ENCODE measurements around the gene OR6B1. TPM values are rescaled to one million over a fixed set of nuclear protein-coding genes. Genes with fewer than 3 reads are reported as not detected.

Gene OR6B1
- total RNA-seq, 4 donors from 2014 or later: not detected

DNA sequence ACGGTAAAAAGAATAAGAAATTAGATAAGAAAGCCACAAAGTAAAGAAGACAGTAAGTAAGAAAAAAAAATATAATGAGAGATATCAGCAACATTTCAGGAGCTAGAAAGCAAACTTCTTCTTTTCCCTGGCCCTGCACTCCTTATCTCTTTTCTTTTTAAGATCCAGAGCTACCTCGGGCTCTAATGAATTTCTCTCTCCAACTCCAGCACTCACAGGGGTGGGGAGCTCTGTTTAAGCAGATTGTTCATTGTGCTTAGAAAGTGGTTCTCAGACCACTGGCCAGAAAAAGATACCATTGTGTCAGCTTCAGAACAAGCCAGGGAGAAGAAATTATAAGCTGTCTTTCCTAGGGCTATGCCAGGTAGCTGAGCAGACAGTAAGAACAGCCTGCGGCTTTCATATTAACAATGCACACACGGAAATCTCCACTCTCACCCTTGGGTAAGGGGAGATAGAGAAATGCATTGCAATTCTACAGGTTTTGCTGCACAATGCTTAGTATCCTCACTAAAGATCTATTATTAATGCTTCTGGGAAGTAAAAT lies 26.2 kb upstream of the OR6B1 start:
- no peaks in the 10 kb centered on the region for H3K9me3 ChIP-seq
- H3K4me3 ChIP-seq: no peak overlapping the region
- WGBS, 2 donors (ENCODE audit: low coverage in 1 of 2): 47 to 52% methylated on average over 4 of the region's 4 CpGs
- intact Hi-C loops (cut with DNase I; ENCODE audit: low total_unique reads) (loop anchor here (5.0 kb wide), 1 partner anchor 517 kb away; no protein-coding TSS in a partner anchor), in situ Hi-C loops (cut with MboI; ENCODE audit: low pct_ligation_motif_present in 1 of 4, low pct_unique_long_range_greater_than_20kb in 1 of 4, low sequenced_read_pairs in 3 of 4) (no loop called here)
- H3K36me3 ChIP-seq: no peaks in the 10 kb centered on the region
- H3K4me1 ChIP-seq: peaks cover 0 to 4% (median 0%) of the 10 kb centered on the region in 4 donors
- H3K27me3 ChIP-seq: no peaks in the 10 kb centered on the region
- TF ChIP-seq POLR2AphosphoS5 (IDR thresholded peaks at IDR 0.05) (no peak), POLR2A (IDR thresholded peaks at IDR 0.05) (no peak), EP300 (IDR thresholded peaks at IDR 0.05; ENCODE audit: low read depth) (no peak)
- TF ChIP-seq, protein P1, sequence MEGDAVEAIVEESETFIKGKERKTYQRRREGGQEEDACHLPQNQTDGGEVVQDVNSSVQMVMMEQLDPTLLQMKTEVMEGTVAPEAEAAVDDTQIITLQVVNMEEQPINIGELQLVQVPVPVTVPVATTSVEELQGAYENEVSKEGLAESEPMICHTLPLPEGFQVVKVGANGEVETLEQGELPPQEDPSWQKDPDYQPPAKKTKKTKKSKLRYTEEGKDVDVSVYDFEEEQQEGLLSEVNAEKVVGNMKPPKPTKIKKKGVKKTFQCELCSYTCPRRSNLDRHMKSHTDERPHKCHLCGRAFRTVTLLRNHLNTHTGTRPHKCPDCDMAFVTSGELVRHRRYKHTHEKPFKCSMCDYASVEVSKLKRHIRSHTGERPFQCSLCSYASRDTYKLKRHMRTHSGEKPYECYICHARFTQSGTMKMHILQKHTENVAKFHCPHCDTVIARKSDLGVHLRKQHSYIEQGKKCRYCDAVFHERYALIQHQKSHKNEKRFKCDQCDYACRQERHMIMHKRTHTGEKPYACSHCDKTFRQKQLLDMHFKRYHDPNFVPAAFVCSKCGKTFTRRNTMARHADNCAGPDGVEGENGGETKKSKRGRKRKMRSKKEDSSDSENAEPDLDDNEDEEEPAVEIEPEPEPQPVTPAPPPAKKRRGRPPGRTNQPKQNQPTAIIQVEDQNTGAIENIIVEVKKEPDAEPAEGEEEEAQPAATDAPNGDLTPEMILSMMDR (IDR thresholded peaks at IDR 0.05): no peak
- no peak for DNase-seq
- peak overlapping the region in 1 of 4 donors; percentile 44 for H3K27ac ChIP-seq

DNA sequence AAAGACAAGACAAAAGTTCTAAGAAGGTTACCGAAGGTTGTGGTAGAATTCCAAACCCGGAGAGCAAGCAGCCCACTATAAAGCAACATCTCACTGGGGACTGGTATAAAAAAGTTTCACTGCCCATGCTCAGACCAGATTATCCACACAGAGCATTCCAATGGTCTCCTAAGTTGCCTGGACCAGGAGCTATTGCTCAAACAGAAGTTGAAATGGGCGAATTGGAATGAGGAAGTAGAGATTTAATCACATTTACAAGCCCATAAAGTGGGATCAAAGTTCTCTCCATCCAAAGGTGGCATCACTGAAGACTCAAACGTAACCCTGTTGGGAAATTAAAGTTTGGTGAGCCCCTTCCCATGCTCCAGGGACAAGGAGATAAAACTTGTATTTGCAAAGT lies 25.7 kb upstream of the OR6B1 start:
- H3K4me1 ChIP-seq: peaks cover 0 to 4% (median 0%) of the 10 kb centered on the region in 4 donors
- H3K27me3 ChIP-seq: no peaks in the 10 kb centered on the region
- H3K27ac ChIP-seq: peak overlapping the region in 1 of 4 donors; percentile 44
- WGBS, 2 donors (ENCODE audit: low coverage in 1 of 2): 23 to 30% methylated on average over 4 of the region's 4 CpGs
- H3K4me3 ChIP-seq: no peak overlapping the region
- H3K9me3 ChIP-seq: no peaks in the 10 kb centered on the region
- in situ Hi-C loops (cut with MboI; ENCODE audit: low pct_ligation_motif_present in 1 of 4, low pct_unique_long_range_greater_than_20kb in 1 of 4, low sequenced_read_pairs in 3 of 4) (no loop called here), intact Hi-C loops (cut with DNase I; ENCODE audit: low total_unique reads) (loop anchor here (5.0 kb wide), 1 partner anchor 517 kb away; no protein-coding TSS in a partner anchor)
- TF ChIP-seq POLR2AphosphoS5 (IDR thresholded peaks at IDR 0.05) (peak in 1 of 3 donors; percentile 44), POLR2A (IDR thresholded peaks at IDR 0.05) (no peak)
- no peak for DNase-seq
- no peaks in the 10 kb centered on the region for H3K36me3 ChIP-seq

DNA sequence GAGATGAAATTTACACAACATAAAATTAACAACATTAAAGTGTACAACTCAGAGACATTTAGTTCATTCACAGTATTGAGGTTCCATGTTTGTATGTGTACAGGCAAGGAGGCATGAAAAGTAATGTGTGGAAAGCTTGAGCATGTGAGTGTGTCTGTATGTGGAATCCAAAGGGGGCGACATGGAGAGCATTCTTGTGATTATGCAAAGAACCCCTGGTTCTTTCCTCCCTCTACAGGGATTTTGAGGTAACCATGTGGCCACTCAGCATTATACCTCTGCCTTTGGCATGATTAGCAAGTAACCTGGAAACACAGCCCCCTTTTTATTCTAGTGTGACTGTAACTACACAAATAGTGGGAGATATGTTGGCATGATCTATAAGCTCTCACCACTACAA lies 24.5 kb upstream of the OR6B1 start:
- TF ChIP-seq, protein P1 (IDR thresholded peaks at IDR 0.05): no peak
- TF ChIP-seq POLR2A (IDR thresholded peaks at IDR 0.05) (no peak), POLR2AphosphoS5 (IDR thresholded peaks at IDR 0.05) (no peak), EP300 (IDR thresholded peaks at IDR 0.05; ENCODE audit: low read depth) (no peak)
- no peak overlapping the region for H3K27ac ChIP-seq
- 83 to 85% methylated on average over 1 of the region's 1 CpG for WGBS, 2 donors (ENCODE audit: low coverage in 1 of 2)
- H3K36me3 ChIP-seq: no peaks in the 10 kb centered on the region
- in situ Hi-C loops (cut with MboI; ENCODE audit: low pct_ligation_motif_present in 1 of 4, low pct_unique_long_range_greater_than_20kb in 1 of 4, low sequenced_read_pairs in 3 of 4) (no loop called here), intact Hi-C loops (cut with DNase I; ENCODE audit: low total_unique reads) (no loop called here)
- no peaks in the 10 kb centered on the region for H3K9me3 ChIP-seq
- DNase-seq: no peak
- no peaks in the 10 kb centered on the region for H3K27me3 ChIP-seq
- no peak overlapping the region for H3K4me3 ChIP-seq
- peaks cover 0 to 4% (median 0%) of the 10 kb centered on the region in 4 donors for H3K4me1 ChIP-seq

DNA sequence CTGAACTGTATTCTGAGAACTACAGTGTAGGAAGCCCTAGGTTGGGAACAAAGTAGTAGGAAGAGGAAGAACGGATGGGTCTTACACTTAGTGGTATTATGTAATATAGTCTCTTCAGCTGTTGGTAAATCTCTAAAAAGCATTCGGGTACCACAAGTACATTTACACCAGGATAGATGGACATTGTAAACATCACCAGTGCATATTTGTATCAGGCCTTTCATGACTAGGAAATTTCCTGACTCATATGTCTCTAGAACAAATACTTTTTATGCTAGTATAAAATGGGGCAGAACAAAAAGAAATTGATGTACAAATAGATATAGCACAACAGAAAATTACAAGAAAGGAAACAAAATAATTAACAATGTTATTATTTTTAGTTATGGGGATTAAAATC lies 21.5 kb upstream of the OR6B1 start:
- DNase-seq: no peak
- no peaks in the 10 kb centered on the region for H3K27me3 ChIP-seq
- H3K36me3 ChIP-seq: no peaks in the 10 kb centered on the region
- in situ Hi-C loops (cut with MboI; ENCODE audit: low pct_ligation_motif_present in 1 of 4, low pct_unique_long_range_greater_than_20kb in 1 of 4, low sequenced_read_pairs in 3 of 4): no loop called here
- 75 to 83% methylated on average over 2 of the region's 2 CpGs for WGBS, 2 donors (ENCODE audit: low coverage in 1 of 2)
- H3K9me3 ChIP-seq: no peaks in the 10 kb centered on the region
- H3K27ac ChIP-seq: no peak overlapping the region
- TF ChIP-seq EP300 (IDR thresholded peaks at IDR 0.05; ENCODE audit: low read depth) (no peak), POLR2AphosphoS5 (IDR thresholded peaks at IDR 0.05) (no peak), POLR2A (IDR thresholded peaks at IDR 0.05) (no peak)
- TF ChIP-seq, protein P1 (IDR thresholded peaks at IDR 0.05): no peak
- H3K4me3 ChIP-seq: no peak overlapping the region
- intact Hi-C loops (cut with DNase I; ENCODE audit: low total_unique reads): no loop called here
- H3K4me1 ChIP-seq: peaks cover 0 to 4% (median 0%) of the 10 kb centered on the region in 4 donors

DNA sequence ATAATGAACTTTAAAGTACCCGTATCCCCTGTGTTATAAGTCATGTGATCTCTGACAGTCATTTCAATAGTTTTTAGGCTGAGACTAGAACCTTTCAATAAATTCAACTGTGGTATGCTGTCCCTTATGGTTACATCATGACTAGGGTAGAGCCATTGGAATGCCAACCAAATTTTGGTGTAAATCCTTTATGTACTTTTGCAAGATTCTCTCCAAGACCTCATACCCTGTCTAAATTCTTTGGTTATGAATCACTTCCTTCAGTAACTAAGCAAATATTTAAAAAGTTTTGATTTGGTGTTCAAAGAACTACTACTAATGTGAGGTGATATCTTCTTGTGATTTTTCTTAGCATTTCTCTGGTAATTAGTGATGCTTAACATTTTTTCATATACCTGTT lies 20.8 kb upstream of the OR6B1 start:
- intact Hi-C loops (cut with DNase I; ENCODE audit: low total_unique reads): no loop called here
- 75 to 86% methylated on average over 1 of the region's 1 CpG for WGBS, 2 donors (ENCODE audit: low coverage in 1 of 2)
- in situ Hi-C loops (cut with MboI; ENCODE audit: low pct_ligation_motif_present in 1 of 4, low pct_unique_long_range_greater_than_20kb in 1 of 4, low sequenced_read_pairs in 3 of 4): no loop called here

More for the DNA sequence above, 20.8 kb upstream of the OR6B1 start:
- no peak overlapping the region for H3K27ac ChIP-seq
- TF ChIP-seq POLR2AphosphoS5 (IDR thresholded peaks at IDR 0.05): no peak
- no peak for TF ChIP-seq POLR2A (IDR thresholded peaks at IDR 0.05)
- no peak for TF ChIP-seq EP300 (IDR thresholded peaks at IDR 0.05; ENCODE audit: low read depth)
- TF ChIP-seq, protein P1 (IDR thresholded peaks at IDR 0.05): no peak
- H3K36me3 ChIP-seq: no peaks in the 10 kb centered on the region
- no peaks in the 10 kb centered on the region for H3K27me3 ChIP-seq
- no peaks in the 10 kb centered on the region for H3K9me3 ChIP-seq
- H3K4me1 ChIP-seq: peaks cover 0 to under 1% (median 0%) of the 10 kb centered on the region in 4 donors
- no peak overlapping the region for H3K4me3 ChIP-seq
- DNase-seq: no peak
